ENCODE results near the gene SLC4A1AP.

Gene SLC4A1AP

DNA sequence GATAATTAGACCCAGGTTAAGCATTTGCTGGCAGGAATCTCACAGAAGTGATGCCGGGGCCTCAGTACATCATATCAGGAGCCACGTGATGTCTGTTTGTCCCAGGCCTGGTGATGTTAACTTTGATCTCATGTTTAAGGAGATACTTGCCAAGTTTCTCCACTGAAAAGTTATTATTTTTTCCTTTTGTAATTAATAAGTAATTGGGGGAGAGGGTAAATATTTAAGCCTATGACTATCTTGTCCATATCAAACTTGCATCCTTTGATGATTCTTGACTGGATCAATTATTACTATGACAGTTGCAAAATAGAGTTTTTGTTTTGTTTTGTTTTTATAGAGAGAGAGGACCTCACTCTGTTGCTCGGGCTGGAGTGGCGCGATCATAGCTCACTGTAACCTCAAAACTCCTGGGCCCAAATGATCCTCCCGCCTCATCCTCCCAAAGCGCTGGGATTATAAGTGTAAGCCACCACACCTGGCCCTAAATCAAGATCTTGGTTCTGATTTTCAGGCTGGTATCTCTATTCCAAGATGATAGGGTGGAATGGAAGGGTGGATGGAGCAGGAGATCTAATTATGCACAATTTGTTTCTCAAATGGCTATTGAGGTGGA is 46.4 kb downstream of the SLC4A1AP start:
- TF ChIP-seq POLR2AphosphoS5 (IDR thresholded peaks at IDR 0.05; ENCODE audit: low read depth, low read length) (no peak), FOXP2 (optimal IDR thresholded peaks at IDR 0.05; ENCODE audit: borderline replicate concordance, extremely low read depth, extremely low read length, insufficient read depth) (no peak), SIN3A (IDR thresholded peaks at IDR 0.05; ENCODE audit: borderline replicate concordance, insufficient read depth, low read length) (no peak), TAF1 (IDR thresholded peaks at IDR 0.05; ENCODE audit: borderline replicate concordance, insufficient read depth, low read length) (no peak)
- TF ChIP-seq, protein P1, sequence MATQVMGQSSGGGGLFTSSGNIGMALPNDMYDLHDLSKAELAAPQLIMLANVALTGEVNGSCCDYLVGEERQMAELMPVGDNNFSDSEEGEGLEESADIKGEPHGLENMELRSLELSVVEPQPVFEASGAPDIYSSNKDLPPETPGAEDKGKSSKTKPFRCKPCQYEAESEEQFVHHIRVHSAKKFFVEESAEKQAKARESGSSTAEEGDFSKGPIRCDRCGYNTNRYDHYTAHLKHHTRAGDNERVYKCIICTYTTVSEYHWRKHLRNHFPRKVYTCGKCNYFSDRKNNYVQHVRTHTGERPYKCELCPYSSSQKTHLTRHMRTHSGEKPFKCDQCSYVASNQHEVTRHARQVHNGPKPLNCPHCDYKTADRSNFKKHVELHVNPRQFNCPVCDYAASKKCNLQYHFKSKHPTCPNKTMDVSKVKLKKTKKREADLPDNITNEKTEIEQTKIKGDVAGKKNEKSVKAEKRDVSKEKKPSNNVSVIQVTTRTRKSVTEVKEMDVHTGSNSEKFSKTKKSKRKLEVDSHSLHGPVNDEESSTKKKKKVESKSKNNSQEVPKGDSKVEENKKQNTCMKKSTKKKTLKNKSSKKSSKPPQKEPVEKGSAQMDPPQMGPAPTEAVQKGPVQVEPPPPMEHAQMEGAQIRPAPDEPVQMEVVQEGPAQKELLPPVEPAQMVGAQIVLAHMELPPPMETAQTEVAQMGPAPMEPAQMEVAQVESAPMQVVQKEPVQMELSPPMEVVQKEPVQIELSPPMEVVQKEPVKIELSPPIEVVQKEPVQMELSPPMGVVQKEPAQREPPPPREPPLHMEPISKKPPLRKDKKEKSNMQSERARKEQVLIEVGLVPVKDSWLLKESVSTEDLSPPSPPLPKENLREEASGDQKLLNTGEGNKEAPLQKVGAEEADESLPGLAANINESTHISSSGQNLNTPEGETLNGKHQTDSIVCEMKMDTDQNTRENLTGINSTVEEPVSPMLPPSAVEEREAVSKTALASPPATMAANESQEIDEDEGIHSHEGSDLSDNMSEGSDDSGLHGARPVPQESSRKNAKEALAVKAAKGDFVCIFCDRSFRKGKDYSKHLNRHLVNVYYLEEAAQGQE (IDR thresholded peaks at IDR 0.05; ENCODE audit: insufficient read depth in 1 of 2, low read depth in 2 of 2, low read length in 2 of 2), result no peak

DNA sequence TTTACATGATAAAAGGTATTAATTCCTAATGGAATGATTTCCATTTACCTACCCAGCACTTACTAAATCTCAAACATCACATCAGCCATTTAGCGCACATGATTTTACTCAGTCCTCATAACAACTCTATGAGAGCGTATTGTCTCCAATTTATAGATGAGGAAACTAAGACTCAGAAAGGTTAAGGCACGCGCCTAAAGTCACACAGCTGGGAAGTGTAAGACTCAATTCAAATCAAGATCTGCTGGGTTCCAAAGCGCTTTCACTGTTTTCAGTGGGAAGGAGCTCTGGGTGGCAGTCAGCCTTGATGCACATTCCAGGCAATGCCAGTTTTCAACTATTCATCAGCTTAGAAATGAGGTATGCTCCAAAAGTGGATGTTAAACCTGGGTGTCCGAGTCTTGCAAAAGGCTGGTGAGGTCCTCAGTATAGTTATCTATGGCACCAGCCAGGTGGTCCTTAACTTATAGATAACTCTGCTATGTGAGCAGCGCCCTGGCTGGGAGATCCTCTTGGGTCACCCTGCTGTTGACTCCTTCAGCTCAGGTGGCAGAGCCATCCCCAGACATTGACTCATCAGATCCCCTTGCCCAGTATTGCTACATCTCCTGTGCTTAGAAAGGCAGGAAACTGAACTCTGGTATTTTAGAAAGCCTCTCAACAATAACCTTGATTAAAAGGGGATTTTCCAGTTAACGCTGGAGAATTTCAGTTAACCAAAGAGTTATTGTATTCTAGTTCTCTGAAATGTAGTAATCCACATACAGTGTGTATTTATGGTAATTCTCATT is 47.1 kb downstream of the SLC4A1AP start:
- no peak for TF ChIP-seq FOXP2 (optimal IDR thresholded peaks at IDR 0.05; ENCODE audit: borderline replicate concordance, extremely low read depth, extremely low read length, insufficient read depth)
- no peak for TF ChIP-seq POLR2AphosphoS5 (IDR thresholded peaks at IDR 0.05; ENCODE audit: low read depth, low read length)
- TF ChIP-seq, protein P1 (IDR thresholded peaks at IDR 0.05; ENCODE audit: insufficient read depth in 1 of 2, low read depth in 2 of 2, low read length in 2 of 2), result no peak
- TF ChIP-seq TAF1 (IDR thresholded peaks at IDR 0.05; ENCODE audit: borderline replicate concordance, insufficient read depth, low read length), result no peak
- no peak for TF ChIP-seq SIN3A (IDR thresholded peaks at IDR 0.05; ENCODE audit: borderline replicate concordance, insufficient read depth, low read length)

DNA sequence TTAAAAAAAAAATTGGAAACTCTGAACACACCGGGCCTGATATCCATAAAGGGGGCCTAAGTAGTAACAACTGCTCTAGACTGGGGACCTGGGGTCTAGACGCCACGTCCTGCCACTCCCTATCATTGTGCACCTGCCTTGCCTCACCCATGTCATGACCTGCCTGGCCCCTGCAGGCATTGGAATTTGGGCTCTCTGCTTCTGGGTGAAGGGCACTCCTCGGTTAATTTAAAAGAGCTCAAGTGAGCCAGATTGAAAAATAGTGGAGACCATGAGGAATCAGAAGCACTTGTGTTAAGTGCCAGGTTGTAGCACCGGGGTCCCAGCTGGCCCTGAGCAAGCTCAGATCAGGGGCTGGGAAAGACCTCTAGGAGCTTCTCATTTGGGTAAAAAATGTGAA is 48.1 kb downstream of the SLC4A1AP start:
- TF ChIP-seq POLR2AphosphoS5 (IDR thresholded peaks at IDR 0.05; ENCODE audit: low read depth, low read length) (no peak), SIN3A (IDR thresholded peaks at IDR 0.05; ENCODE audit: borderline replicate concordance, insufficient read depth, low read length) (no peak), TAF1 (IDR thresholded peaks at IDR 0.05; ENCODE audit: borderline replicate concordance, insufficient read depth, low read length) (no peak), FOXP2 (optimal IDR thresholded peaks at IDR 0.05; ENCODE audit: borderline replicate concordance, extremely low read depth, extremely low read length, insufficient read depth) (no peak)
- TF ChIP-seq, protein P1 (IDR thresholded peaks at IDR 0.05; ENCODE audit: insufficient read depth in 1 of 2, low read depth in 2 of 2, low read length in 2 of 2), result no peak

DNA sequence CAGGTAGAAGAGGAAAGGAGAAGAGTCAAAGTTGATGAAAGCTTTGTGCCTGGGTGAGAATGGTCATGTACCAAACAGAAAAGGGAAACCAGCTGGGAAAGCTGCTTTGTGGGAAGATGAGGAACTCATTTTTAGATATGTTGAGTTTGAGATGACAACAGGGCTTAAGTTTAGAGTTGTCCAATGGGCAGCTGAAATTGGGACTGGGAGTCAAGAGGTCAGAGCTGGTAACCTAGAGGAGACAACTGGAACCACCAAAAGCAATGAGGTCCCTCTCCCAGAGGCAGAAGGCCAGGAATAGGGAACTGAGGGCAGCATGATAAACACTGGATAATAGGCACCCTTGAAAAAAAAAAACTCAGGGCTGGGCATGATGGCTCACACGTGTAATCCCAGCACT is 48.8 kb downstream of the SLC4A1AP start:
- TF ChIP-seq, protein P1 (IDR thresholded peaks at IDR 0.05; ENCODE audit: insufficient read depth in 1 of 2, low read depth in 2 of 2, low read length in 2 of 2), result no peak
- no peak for TF ChIP-seq POLR2AphosphoS5 (IDR thresholded peaks at IDR 0.05; ENCODE audit: low read depth, low read length)
- no peak for TF ChIP-seq TAF1 (IDR thresholded peaks at IDR 0.05; ENCODE audit: borderline replicate concordance, insufficient read depth, low read length)
- no peak for TF ChIP-seq FOXP2 (optimal IDR thresholded peaks at IDR 0.05; ENCODE audit: borderline replicate concordance, extremely low read depth, extremely low read length, insufficient read depth)
- no peak for TF ChIP-seq SIN3A (IDR thresholded peaks at IDR 0.05; ENCODE audit: borderline replicate concordance, insufficient read depth, low read length)
